ENCODE measurements around the gene RNASET2. TPM values are rescaled to one million over a fixed set of nuclear protein-coding genes. Genes with fewer than 3 reads are reported as not detected.

The RNASET2 gene
- total RNA-seq, 1 donor from 2014 or later, result 28.9 TPM

DNA sequence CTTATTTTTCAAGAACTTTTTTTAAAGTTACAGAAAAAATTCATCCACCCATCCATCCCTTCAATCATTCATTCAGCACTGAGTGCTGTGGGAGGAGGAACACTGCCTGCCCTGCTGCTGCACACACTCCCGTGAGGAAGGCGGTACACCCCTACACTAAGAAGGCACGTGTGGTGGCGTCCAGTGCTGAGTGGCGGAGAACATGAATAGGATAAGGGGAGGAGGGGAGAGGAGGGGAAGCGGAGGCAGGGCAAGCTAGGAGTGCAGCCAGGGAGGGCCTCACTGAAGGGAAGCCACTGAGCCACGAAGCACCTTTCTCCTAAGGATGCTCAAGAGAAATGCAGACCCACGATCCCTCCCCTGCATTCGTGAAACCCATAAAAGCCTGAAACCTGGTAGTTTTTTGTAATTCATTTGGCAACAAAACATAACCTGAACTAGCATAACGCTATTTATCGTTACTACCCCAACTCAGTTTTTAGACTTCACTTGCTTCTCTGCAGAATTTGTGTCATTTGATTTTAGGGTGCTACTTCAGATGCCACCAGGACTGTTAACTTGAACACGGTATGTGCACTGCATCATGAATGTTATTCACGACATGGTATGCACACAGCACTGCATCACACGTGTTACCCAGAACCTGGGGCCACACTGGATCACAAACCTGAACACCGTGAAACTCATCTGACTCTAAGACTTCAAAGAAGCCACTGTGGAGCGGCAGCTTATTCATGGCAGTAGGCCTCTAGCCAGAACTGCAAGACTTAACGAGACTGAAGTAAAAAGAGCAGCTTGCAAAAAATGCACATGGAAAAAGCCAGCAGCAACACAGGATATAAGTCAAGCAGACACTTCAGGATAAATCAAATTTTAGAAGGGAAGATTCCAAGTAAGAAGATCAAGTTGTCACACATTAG, 3.5 kb downstream of the RNASET2 start:
- Histone ChIP-seq H3K4me1 (peaks cover 7% of the 10 kb centered on the region), H3K27ac (no peak overlapping the region), H3K9ac (no peak overlapping the region), H3F3A (ENCODE audit: low read depth) (peaks cover 4% of the 10 kb centered on the region), H4K20me1 (ENCODE audit: low read depth) (peaks cover 11% of the 10 kb centered on the region), H3K36me3 (no peaks in the 10 kb centered on the region), H3K79me2 (ENCODE audit: low read depth) (peaks cover 5% of the 10 kb centered on the region), H3K9me3 (ENCODE audit: low read depth) (no peaks in the 10 kb centered on the region), H3K4me2 (no peak overlapping the region), H3K4me3 (no peak overlapping the region), H3K27me3 (peaks cover 9% of the 10 kb centered on the region), H2AFZ (replicated peaks) (no peak overlapping the region)
- Mint-ChIP-seq H3K4me1 (peaks cover 44% of the 10 kb centered on the region), H3K27ac (no peak overlapping the region), H3K27me3 (ENCODE audit: insufficient read depth, low read depth) (peaks cover 16% of the 10 kb centered on the region), H3K9me3 (peaks cover 4% of the 10 kb centered on the region), H3K4me3 (no peak overlapping the region), H3K36me3 (peaks cover 14% of the 10 kb centered on the region)
- TF ChIP-seq EZH2phosphoT487 (IDR thresholded peaks at IDR 0.05), result no peak
- TF ChIP-seq, protein P1, sequence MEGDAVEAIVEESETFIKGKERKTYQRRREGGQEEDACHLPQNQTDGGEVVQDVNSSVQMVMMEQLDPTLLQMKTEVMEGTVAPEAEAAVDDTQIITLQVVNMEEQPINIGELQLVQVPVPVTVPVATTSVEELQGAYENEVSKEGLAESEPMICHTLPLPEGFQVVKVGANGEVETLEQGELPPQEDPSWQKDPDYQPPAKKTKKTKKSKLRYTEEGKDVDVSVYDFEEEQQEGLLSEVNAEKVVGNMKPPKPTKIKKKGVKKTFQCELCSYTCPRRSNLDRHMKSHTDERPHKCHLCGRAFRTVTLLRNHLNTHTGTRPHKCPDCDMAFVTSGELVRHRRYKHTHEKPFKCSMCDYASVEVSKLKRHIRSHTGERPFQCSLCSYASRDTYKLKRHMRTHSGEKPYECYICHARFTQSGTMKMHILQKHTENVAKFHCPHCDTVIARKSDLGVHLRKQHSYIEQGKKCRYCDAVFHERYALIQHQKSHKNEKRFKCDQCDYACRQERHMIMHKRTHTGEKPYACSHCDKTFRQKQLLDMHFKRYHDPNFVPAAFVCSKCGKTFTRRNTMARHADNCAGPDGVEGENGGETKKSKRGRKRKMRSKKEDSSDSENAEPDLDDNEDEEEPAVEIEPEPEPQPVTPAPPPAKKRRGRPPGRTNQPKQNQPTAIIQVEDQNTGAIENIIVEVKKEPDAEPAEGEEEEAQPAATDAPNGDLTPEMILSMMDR (IDR thresholded peaks at IDR 0.05), result no peak
- TF ChIP-seq EZH2 (IDR thresholded peaks at IDR 0.05), result no peak
- DNase-seq (ENCODE audit: low spot score), result no peak

DNA sequence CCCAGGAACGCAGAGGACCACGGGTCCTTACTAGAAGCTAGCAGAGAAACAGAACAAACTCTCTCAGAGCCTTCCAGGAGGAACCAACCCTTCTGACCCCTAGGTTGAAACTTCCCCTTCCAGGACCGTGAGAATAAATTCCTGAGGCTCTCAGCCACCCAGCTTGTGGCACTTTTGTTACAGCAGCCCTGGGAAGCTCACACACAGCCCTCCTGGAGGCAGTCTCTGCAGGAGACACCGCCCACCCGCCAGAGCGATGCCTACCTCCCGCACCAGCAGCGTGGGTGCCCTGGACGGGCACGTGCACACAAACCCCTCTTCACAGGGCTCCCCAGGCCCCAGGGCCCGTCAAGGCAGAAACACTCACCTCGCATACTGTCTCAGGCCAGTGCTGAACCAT, 4.2 kb downstream of the RNASET2 start:
- TF ChIP-seq EZH2 (IDR thresholded peaks at IDR 0.05) (no peak), EZH2phosphoT487 (IDR thresholded peaks at IDR 0.05) (no peak)
- TF ChIP-seq, protein P1 (IDR thresholded peaks at IDR 0.05), result no peak
- Histone ChIP-seq H3K27ac (no peak overlapping the region), H3K36me3 (no peaks in the 10 kb centered on the region), H3K4me3 (no peak overlapping the region), H3K4me1 (no peaks in the 10 kb centered on the region), H4K20me1 (ENCODE audit: low read depth) (peaks cover 11% of the 10 kb centered on the region), H3K27me3 (peaks cover 9% of the 10 kb centered on the region), H3K9ac (no peak overlapping the region), H3K79me2 (ENCODE audit: low read depth) (peaks cover 5% of the 10 kb centered on the region), H3F3A (ENCODE audit: low read depth) (no peaks in the 10 kb centered on the region), H3K9me3 (ENCODE audit: low read depth) (no peaks in the 10 kb centered on the region), H2AFZ (replicated peaks) (no peak overlapping the region), H3K4me2 (no peak overlapping the region)
- H3K4me1 Mint-ChIP-seq, result peaks cover 38% of the 10 kb centered on the region
- no peak overlapping the region for H3K27ac Mint-ChIP-seq
- peaks cover 4% of the 10 kb centered on the region for H3K9me3 Mint-ChIP-seq
- peaks cover 14% of the 10 kb centered on the region for H3K27me3 Mint-ChIP-seq (ENCODE audit: insufficient read depth, low read depth)
- H3K4me3 Mint-ChIP-seq, result no peak overlapping the region
- H3K36me3 Mint-ChIP-seq, result peaks cover 21% of the 10 kb centered on the region
- no peak for DNase-seq (ENCODE audit: low spot score)

DNA sequence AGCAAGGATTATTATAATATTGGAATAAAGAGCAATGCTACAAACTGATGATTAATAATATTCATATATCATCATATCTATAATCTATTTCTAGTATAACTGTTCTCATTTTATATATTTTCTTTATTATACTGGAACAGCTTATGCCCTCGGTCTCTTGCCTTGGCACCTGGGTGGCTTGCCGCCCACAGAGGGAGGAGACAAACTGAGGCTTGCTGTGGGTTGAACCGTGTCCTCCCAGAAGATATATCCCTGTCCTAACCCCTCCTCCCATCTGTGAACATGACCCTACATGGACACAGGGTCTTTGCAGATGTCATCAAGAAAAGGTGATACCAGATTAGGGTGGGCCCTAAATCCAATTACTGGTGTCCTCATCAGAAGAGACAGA, 4.7 kb downstream of the RNASET2 start:
- Histone ChIP-seq H3K9me3 (ENCODE audit: low read depth) (no peaks in the 10 kb centered on the region), H3K27me3 (peaks cover 9% of the 10 kb centered on the region), H3K4me1 (no peaks in the 10 kb centered on the region), H3K9ac (no peak overlapping the region), H3K4me3 (no peak overlapping the region), H4K20me1 (ENCODE audit: low read depth) (peaks cover 11% of the 10 kb centered on the region), H3K4me2 (no peak overlapping the region), H3K27ac (no peak overlapping the region), H3F3A (ENCODE audit: low read depth) (no peaks in the 10 kb centered on the region), H3K79me2 (ENCODE audit: low read depth) (peaks cover 5% of the 10 kb centered on the region), H3K36me3 (no peaks in the 10 kb centered on the region), H2AFZ (replicated peaks) (no peak overlapping the region)
- peaks cover 21% of the 10 kb centered on the region for H3K36me3 Mint-ChIP-seq
- H3K4me3 Mint-ChIP-seq, result no peak overlapping the region
- H3K9me3 Mint-ChIP-seq, result peaks cover 4% of the 10 kb centered on the region
- no peak for DNase-seq (ENCODE audit: low spot score)
- no peak overlapping the region for H3K27ac Mint-ChIP-seq
- H3K27me3 Mint-ChIP-seq (ENCODE audit: insufficient read depth, low read depth), result peaks cover 14% of the 10 kb centered on the region
- TF ChIP-seq EZH2phosphoT487 (IDR thresholded peaks at IDR 0.05) (no peak), EZH2 (IDR thresholded peaks at IDR 0.05) (no peak)
- TF ChIP-seq, protein P1 (IDR thresholded peaks at IDR 0.05), result no peak
- peaks cover 38% of the 10 kb centered on the region for H3K4me1 Mint-ChIP-seq

All from neural progenitor cell (in vitro differentiated cells).